Endodermal cell (in vitro differentiated cells): Measurements from ENCODE around the gene NLE1. TPM values are rescaled to one million over a fixed set of nuclear protein-coding genes. Genes with fewer than 3 reads are reported as not detected.

Experiments
- DNase-seq: peaks from one replicate; pipeline ENCODE4 v3.0.0-alpha.2; 2017
- H3K27ac ChIP-seq: 2 replicates; pipeline ENCODE4 v1.5.1; 2013; ENCODE audit warnings: mild to moderate bottlenecking, low read depth, low read length, moderate library complexity
- H3K27me3 ChIP-seq: 2 replicates; pipeline ENCODE4 v1.6.1; 2013; ENCODE audit warnings: mild to moderate bottlenecking, low read length, moderate library complexity; ENCODE audit not compliant: insufficient read depth, control insufficient read depth, poor library complexity, severe bottlenecking
- H3K36me3 ChIP-seq: 2 replicates; pipeline ENCODE4 v1.7.0; 2013; ENCODE audit warnings: mild to moderate bottlenecking, low read length, moderate library complexity; ENCODE audit not compliant: control insufficient read depth, insufficient read depth
- H3K4me1 ChIP-seq: one replicate; pipeline ENCODE4 v1.7.0; 2013; ENCODE audit warnings: low read length; ENCODE audit not compliant: control insufficient read depth, insufficient read depth
- H3K4me3 ChIP-seq: 2 replicates; pipeline ENCODE4 v1.5.1; 2013; ENCODE audit warnings: mild to moderate bottlenecking, low read length, moderate library complexity
- H3K9ac ChIP-seq: 2 replicates; pipeline ENCODE4 v1.6.1; 2013; ENCODE audit warnings: mild to moderate bottlenecking, low read length, moderate library complexity; ENCODE audit not compliant: poor library complexity, severe bottlenecking; ENCODE audit errors: extremely low read depth
- H3K9me3 ChIP-seq: 2 replicates; pipeline ENCODE4 v1.6.1; 2013; ENCODE audit warnings: mild to moderate bottlenecking, low read length, moderate library complexity; ENCODE audit not compliant: control insufficient read depth
- H3K27ac Mint-ChIP-seq: 2 replicates; pipeline ENCODE4 v1.8.0; 2020; ENCODE audit warnings: mixed read lengths
- H3K27me3 Mint-ChIP-seq: 2 replicates; pipeline ENCODE4 v1.8.0; 2021; ENCODE audit warnings: mild to moderate bottlenecking, mixed read lengths; ENCODE audit not compliant: insufficient read depth
- H3K36me3 Mint-ChIP-seq: 2 replicates; pipeline ENCODE4 v1.8.0; 2020; ENCODE audit warnings: low read depth, mixed read lengths
- H3K4me1 Mint-ChIP-seq: 2 replicates; pipeline ENCODE4 v1.8.0; 2020; ENCODE audit warnings: mixed read lengths
- H3K4me3 Mint-ChIP-seq: 2 replicates; pipeline ENCODE4 v1.8.0; 2020; ENCODE audit warnings: mild to moderate bottlenecking, moderate library complexity, mixed read lengths
- H3K9me3 Mint-ChIP-seq: 2 replicates; pipeline ENCODE4 v1.8.0; 2020; ENCODE audit warnings: mild to moderate bottlenecking, mixed read lengths
- CTCF ChIP-seq: fragments of 200-600 bp; sonication (generic); conservative IDR thresholded peaks from 2 replicates; pipeline ENCODE4 v1.5.0; 2021; ENCODE audit warnings: antibody characterized with exemption, mild to moderate bottlenecking
- WGBS, 2 experiments: methylation state at CpG; one replicate each; pipeline versions ENCODE4 v1.1.5 to v1.1.7; 2013; ENCODE audit warnings: missing lambda C conversion rate in 2 of 2, mixed read lengths in 1 of 2; ENCODE audit not compliant: insufficient coverage in 1 of 2, insufficient read length in 1 of 2; 5-methylcytosine and 5-hydroxymethylcytosine counted together
- total RNA-seq, 2 donors: library from RNA; stranded (reverse); fragmentation: NEBNext Ultra II Directional in 1 of 2; extraction: Animal tissue kit (Norgen Biotek cat#: 25700) in 1 of 2; gene quantifications; 2 replicates in 1 of 2; 3 replicates in 1 of 2; pipeline ENCODE4 v1.2.1, GENCODE V29; 2021

NLE1 gene
- total RNA-seq, 2 donors from 2014 or later: 20.7 to 26.9 TPM

- TF ChIP-seq CTCF: no peak
- H3K27me3 ChIP-seq: no peaks in the 10 kb centered on the region
- Mint-ChIP-seq H3K27ac (no peak overlapping the region), H3K4me1 (peaks cover 57% of the 10 kb centered on the region), H3K27me3 (no peaks in the 10 kb centered on the region), H3K36me3 (peaks cover 2% of the 10 kb centered on the region), H3K9me3 (no peaks in the 10 kb centered on the region), H3K4me3 (no peak overlapping the region)
- no peak overlapping the region for H3K27ac ChIP-seq
- no peaks in the 10 kb centered on the region for H3K36me3 ChIP-seq
- DNase-seq: no peak
- no peak overlapping the region for H3K4me3 ChIP-seq
- no peaks in the 10 kb centered on the region for H3K9me3 ChIP-seq
- peaks cover 13% of the 10 kb centered on the region for H3K4me1 ChIP-seq
- H3K9ac ChIP-seq: no peak overlapping the region
- 90% methylated on average over 1 of the region's 1 CpG; no CpG with 5 or more reads in 1 of the 2 experiments for WGBS, 2 experiments
Measured at GRCh38 chr17:35081638-35082037, 60.5 kb downstream of the NLE1 start.

- no peak overlapping the region for H3K4me3 Mint-ChIP-seq
- no CpG with 5 or more reads among the region's 1 CpG for WGBS, 2 experiments
- Histone ChIP-seq H3K4me3 (no peak overlapping the region), H3K9me3 (no peaks in the 10 kb centered on the region), H3K9ac (no peak overlapping the region), H3K27ac (no peak overlapping the region), H3K36me3 (no peaks in the 10 kb centered on the region), H3K27me3 (no peaks in the 10 kb centered on the region), H3K4me1 (peaks cover 13% of the 10 kb centered on the region)
- DNase-seq: no peak
- H3K27ac Mint-ChIP-seq: no peak overlapping the region
- no peaks in the 10 kb centered on the region for H3K27me3 Mint-ChIP-seq
- TF ChIP-seq CTCF: no peak
- H3K9me3 Mint-ChIP-seq: no peaks in the 10 kb centered on the region
- H3K36me3 Mint-ChIP-seq: peaks cover 2% of the 10 kb centered on the region
- peaks cover 48% of the 10 kb centered on the region for H3K4me1 Mint-ChIP-seq
Measured at GRCh38 chr17:35080536-35080935, 61.6 kb downstream of the NLE1 start.

- H3K27me3 ChIP-seq: no peaks in the 10 kb centered on the region
- no peaks in the 10 kb centered on the region for H3K27me3 Mint-ChIP-seq
- DNase-seq: no peak
- H3K4me3 ChIP-seq: no peak overlapping the region
- peaks cover 16% of the 10 kb centered on the region for H3K4me1 ChIP-seq
- no peak overlapping the region for H3K27ac ChIP-seq
- H3K36me3 Mint-ChIP-seq: no peaks in the 10 kb centered on the region
- 100% methylated on average over 1 of the region's 1 CpG; no CpG with 5 or more reads in 1 of the 2 experiments for WGBS, 2 experiments
- no peaks in the 10 kb centered on the region for H3K9me3 Mint-ChIP-seq
- H3K36me3 ChIP-seq: no peaks in the 10 kb centered on the region
- TF ChIP-seq CTCF: no peak
- no peaks in the 10 kb centered on the region for H3K9me3 ChIP-seq
- peaks cover 49% of the 10 kb centered on the region for H3K4me1 Mint-ChIP-seq
- H3K4me3 Mint-ChIP-seq: no peak overlapping the region
- no peak overlapping the region for H3K9ac ChIP-seq
- H3K27ac Mint-ChIP-seq: no peak overlapping the region
Measured at GRCh38 chr17:35079547-35080423, 62.3 kb downstream of the NLE1 start.

Other genes starting within 250 kb of the NLE1 start
- gene CCT6B, start 180.8 kb downstream of the NLE1 start, total RNA-seq: 1 to 10 TPM in 1 of 2 donors, under 1 TPM in 1; 0.88 to 2.8 TPM
- 10 to 100 TPM; 18.5 to 23.3 TPM for gene ZNF830, start 180.8 kb downstream of the NLE1 start, total RNA-seq
- gene LIG3, start 161.8 kb downstream of the NLE1 start, total RNA-seq: 100 to 1,000 TPM; 110 to 130 TPM
- gene RFFL, start 78.6 kb downstream of the NLE1 start, total RNA-seq: 10 to 100 TPM; 33.8 to 56.6 TPM
- gene RAD51D, start 22.4 kb downstream of the NLE1 start, total RNA-seq: 10 to 100 TPM; 24.8 to 26.0 TPM
- gene FNDC8, start 20.7 kb downstream of the NLE1 start, total RNA-seq: not detected
- gene UNC45B, start 5.5 kb upstream of the NLE1 start, total RNA-seq: not detected
- not detected for gene SLC35G3, start 52.1 kb upstream of the NLE1 start, total RNA-seq
- 10 to 100 TPM; 12.4 TPM for gene SLFN5, start 100.8 kb upstream of the NLE1 start, total RNA-seq
- under 1 TPM; 0.31 to 0.71 TPM for gene SLFN11, start 231.3 kb upstream of the NLE1 start, total RNA-seq